Left lung (tissue), 10 donors: ENCODE measurements around the gene ZNF212. TPM values are rescaled to one million over a fixed set of nuclear protein-coding genes. Genes with fewer than 3 reads are reported as not detected.
A peak's percentile ranks its signal among the peaks of the same experiment; 100 is the strongest.

Experiments
- ATAC-seq: fragments of 200-7000 bp; cut with Tn5 transposase; one replicate; pipeline ENCODE4 v1.9.1; 2020; ENCODE audit warnings: moderate library complexity
- DNase-seq, 4 donors: peaks; one replicate each; pipeline ENCODE4 v3.0.0-alpha.2; 2013 to 2020
- H3K27ac ChIP-seq, 2 donors: fragments of 200-600 bp; sonication (generic) in 1 of 2; one replicate each; pipeline versions ENCODE4 v1.5.0 to v1.8.0; 2020 to 2021
- H3K27me3 ChIP-seq, 2 donors: fragments of 200-600 bp; sonication (generic) in 1 of 2; one replicate each; pipeline versions ENCODE4 v1.5.0 to v1.8.0; 2020 to 2021
- H3K36me3 ChIP-seq, 2 donors: fragments of 200-600 bp; sonication (generic) in 1 of 2; one replicate each; pipeline versions ENCODE4 v1.5.0 to v1.8.0; 2020 to 2021
- H3K4me1 ChIP-seq, 2 donors: fragments of 200-600 bp; one replicate each; pipeline ENCODE4 v1.8.0; 2021
- H3K4me3 ChIP-seq, 2 donors: fragments of 200-600 bp; sonication (generic) in 1 of 2; one replicate each; pipeline versions ENCODE4 v1.5.0 to v1.8.0; 2020 to 2021; ENCODE audit warnings: mild to moderate bottlenecking in 1 of 2
- H3K9me3 ChIP-seq, 2 donors: fragments of 200-600 bp; sonication (generic) in 1 of 2; one replicate each; pipeline versions ENCODE4 v1.5.0 to v1.8.0; 2020 to 2021
- CTCF ChIP-seq, 2 donors: fragments of 200-600 bp; sonication (generic) in 1 of 2; IDR thresholded peaks; one replicate each; pipeline versions ENCODE4 v1.5.0 to v1.8.0; 2021; ENCODE audit warnings: antibody characterized with exemption in 2 of 2
- intact Hi-C, 2 donors: fragments of 100-400 bp; cut with DNase I; formaldehyde crosslinking; loops; one replicate each; pipeline versions ENCODE4 v1.11.2 to v1.14.2; 2022
- polyA plus RNA-seq, 6 donors: library from polyadenylated mRNA; unstranded; fragments of 120-200 nt; gene quantifications; one replicate each; pipeline ENCODE4 v1.2.1, GENCODE V29; 2013; ENCODE audit not compliant: insufficient read length in 6 of 6
- total RNA-seq, 2 donors: library from RNA; stranded (reverse); fragmentation: NEBNext Ultra II Directional; extraction: Animal tissue kit (Norgen Biotek cat#: 25700); gene quantifications; one replicate each; pipeline ENCODE4 v1.2.1, GENCODE V29; 2021
- donor health status: DM: no; HTN: yes; CAD: no.
- donor health status: DM: no; HTN: no; CAD: no.

Gene ZNF212
- total and polyA plus RNA-seq, 8 donors: 7.4 to 18.1 (median 16.0) TPM

GRCh38 chr7:149281508-149282330 is 42.3 kb downstream of the ZNF212 start:
- H3K4me1 ChIP-seq: peaks cover 0 to 16% of the 10 kb centered on the region in 2 donors
- no peaks in the 10 kb centered on the region for H3K27me3 ChIP-seq
- DNase-seq: peak in 1 of 4 donors; percentile 80
- no peak for ATAC-seq
- H3K36me3 ChIP-seq: peaks cover 0 to 48% of the 10 kb centered on the region in 2 donors
- H3K4me3 ChIP-seq: no peak overlapping the region
- H3K27ac ChIP-seq: no peak overlapping the region
- intact Hi-C loops: no loop called here
- TF ChIP-seq CTCF (IDR thresholded peaks at IDR 0.05): no peak
- H3K9me3 ChIP-seq: no peaks in the 10 kb centered on the region

DNA sequence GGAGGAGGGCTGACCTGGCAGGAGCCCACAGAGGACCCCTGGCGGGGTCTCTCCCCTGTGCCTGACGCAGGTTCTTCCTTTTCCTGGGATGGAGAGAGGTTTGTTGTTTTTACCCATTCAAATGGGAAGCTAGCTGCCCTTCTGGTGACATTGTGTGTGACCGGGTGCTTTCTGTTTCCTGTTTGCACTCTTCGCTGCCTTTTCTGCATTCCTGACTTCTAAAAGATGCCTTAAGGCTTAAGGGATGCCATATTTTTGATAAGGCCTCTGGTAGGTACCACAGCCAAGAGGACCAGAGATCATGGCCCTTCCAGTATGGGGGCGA is 42.8 kb downstream of the ZNF212 start:
- peaks cover 0 to 43% of the 10 kb centered on the region in 2 donors for H3K36me3 ChIP-seq
- H3K27me3 ChIP-seq: no peaks in the 10 kb centered on the region
- TF ChIP-seq CTCF (IDR thresholded peaks at IDR 0.05): no peak
- DNase-seq (no peak), ATAC-seq (no peak)
- H3K4me3 ChIP-seq: no peak overlapping the region
- H3K4me1 ChIP-seq: peaks cover 0 to 16% of the 10 kb centered on the region in 2 donors
- H3K9me3 ChIP-seq: no peaks in the 10 kb centered on the region
- intact Hi-C loops: no loop called here
- no peak overlapping the region for H3K27ac ChIP-seq

DNA sequence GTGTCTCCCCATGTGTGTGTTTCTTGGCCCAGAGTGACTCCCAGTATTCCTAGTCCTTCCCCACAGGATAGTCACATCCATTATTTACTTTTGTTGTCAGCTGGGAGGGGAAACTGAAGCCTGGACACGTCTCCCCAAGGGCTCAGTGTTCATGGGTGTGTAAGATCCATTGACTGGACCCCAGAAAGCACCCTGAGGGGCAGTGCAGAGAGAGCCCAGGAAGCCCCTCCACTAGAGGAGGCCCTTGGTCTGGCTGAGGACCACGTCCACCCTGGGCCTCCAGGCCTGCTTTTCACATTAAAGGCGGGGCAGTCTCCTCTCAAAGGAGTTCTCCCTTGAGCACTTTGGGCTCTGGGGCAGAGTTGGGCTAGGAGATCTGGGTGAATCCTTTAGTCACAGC is 43.9 kb downstream of the ZNF212 start:
- Histone ChIP-seq H3K36me3 (peaks cover 0 to 36% of the 10 kb centered on the region in 2 donors), H3K4me1 (peaks cover 0 to 16% of the 10 kb centered on the region in 2 donors), H3K4me3 (no peak overlapping the region), H3K27me3 (no peaks in the 10 kb centered on the region), H3K27ac (no peak overlapping the region), H3K9me3 (no peaks in the 10 kb centered on the region)
- DNase-seq: no peak
- intact Hi-C loops: no loop called here
- ATAC-seq: no peak
- TF ChIP-seq CTCF (IDR thresholded peaks at IDR 0.05): no peak

DNA sequence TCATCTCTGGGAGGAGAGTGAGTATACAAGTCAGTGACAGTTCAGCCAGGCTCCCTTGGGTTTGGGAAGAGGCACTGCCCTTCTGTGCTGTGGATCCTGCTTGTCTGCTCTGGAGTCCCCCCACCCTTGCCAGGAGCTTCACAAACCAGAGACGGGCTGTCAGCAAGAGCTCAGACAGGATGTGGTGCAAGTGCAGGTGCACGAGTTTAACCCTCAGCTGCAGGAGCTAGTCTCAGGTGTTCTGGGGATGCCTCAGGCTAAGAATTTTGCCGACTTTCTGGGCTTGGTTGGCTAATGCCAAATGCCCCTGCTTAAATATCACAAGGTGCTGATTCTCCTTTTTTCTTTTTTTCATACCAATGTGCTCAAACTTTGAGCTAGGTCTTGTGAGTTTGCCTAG is 44.9 kb downstream of the ZNF212 start:
- peaks cover 0 to 16% of the 10 kb centered on the region in 2 donors for H3K4me1 ChIP-seq
- intact Hi-C loops: no loop called here
- ATAC-seq: no peak
- H3K27ac ChIP-seq: no peak overlapping the region
- DNase-seq: peak in 2 of 4 donors; percentile 28 to 29
- peaks cover 0 to 26% of the 10 kb centered on the region in 2 donors for H3K36me3 ChIP-seq
- no peaks in the 10 kb centered on the region for H3K9me3 ChIP-seq
- no peaks in the 10 kb centered on the region for H3K27me3 ChIP-seq
- H3K4me3 ChIP-seq: no peak overlapping the region
- TF ChIP-seq CTCF (IDR thresholded peaks at IDR 0.05): no peak

DNA sequence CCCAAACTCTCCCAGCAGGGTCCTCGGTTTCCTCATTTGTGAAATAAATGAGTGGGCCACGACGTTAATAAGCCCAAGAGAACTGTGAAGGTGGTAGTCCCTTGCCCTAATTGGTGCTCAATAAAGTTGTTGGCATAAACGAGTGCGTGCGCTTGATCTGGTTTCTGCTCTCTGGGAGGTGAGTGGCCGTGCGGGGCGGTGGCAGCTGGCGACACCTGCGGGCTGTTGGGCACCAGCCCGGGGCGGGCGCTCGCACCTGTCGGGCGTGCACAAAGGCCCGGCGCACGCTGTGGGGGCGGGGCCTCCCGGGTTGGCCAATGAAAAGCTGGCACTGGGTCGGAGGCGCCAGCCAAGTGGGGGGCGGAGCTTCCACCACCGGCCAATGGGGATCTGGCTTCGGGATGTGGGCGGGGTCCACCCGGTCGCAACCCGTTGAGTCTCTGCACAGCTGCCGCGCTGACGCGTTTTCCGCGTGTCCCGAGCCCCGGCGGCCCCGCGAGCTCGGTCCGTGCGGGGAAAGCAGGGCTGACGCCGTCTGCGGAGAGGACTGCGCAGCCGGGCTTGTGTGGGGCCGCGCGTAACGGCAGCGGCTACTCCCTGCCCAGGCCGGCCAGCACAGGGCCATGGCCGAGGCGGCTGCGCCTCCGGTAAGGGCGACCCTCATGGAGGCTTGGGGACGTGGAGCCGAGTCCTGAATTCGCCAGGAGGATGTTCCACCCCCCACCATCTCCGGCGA is 45.6 kb downstream of the ZNF212 start:
- ATAC-seq: peak; percentile 99
- intact Hi-C loops: no loop called here
- H3K27ac ChIP-seq: no peak overlapping the region

More for the DNA sequence above, 45.6 kb downstream of the ZNF212 start:
- no peaks in the 10 kb centered on the region for H3K9me3 ChIP-seq
- no peak for TF ChIP-seq CTCF (IDR thresholded peaks at IDR 0.05)
- peaks cover 0 to 26% of the 10 kb centered on the region in 2 donors for H3K36me3 ChIP-seq
- peak overlapping the region; percentile 57 to 81 for H3K4me3 ChIP-seq
- no peaks in the 10 kb centered on the region for H3K27me3 ChIP-seq
- peak; percentile 77 to 96 (median 94) for DNase-seq
- H3K4me1 ChIP-seq: peaks cover 0 to 16% of the 10 kb centered on the region in 2 donors
